ENCODE data around the gene R3HDM2. TPM values are rescaled to one million over a fixed set of nuclear protein-coding genes. Genes with fewer than 3 reads are reported as not detected.

Gene R3HDM2
- total RNA-seq, 1 donor from 2014 or later: 5.6 TPM

DNA sequence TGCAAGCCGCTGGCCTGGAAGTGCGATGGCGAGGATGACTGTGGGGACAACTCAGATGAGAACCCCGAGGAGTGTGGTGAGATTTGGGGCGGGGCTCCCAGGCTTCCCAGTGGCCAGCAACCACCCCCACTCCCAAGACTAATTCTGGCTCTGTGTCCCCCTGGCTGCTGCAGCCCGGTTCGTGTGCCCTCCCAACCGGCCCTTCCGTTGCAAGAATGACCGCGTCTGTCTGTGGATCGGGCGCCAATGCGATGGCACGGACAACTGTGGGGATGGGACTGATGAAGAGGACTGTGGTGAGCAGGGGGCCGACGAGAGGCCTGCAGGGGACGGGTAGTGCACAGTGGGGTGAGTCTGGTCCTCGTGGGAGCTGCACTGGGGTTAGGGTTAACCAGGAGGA lies 226.4 kb downstream of the R3HDM2 start:
- DNase-seq (ENCODE audit: low read depth in 2 of 2): no peak

DNA sequence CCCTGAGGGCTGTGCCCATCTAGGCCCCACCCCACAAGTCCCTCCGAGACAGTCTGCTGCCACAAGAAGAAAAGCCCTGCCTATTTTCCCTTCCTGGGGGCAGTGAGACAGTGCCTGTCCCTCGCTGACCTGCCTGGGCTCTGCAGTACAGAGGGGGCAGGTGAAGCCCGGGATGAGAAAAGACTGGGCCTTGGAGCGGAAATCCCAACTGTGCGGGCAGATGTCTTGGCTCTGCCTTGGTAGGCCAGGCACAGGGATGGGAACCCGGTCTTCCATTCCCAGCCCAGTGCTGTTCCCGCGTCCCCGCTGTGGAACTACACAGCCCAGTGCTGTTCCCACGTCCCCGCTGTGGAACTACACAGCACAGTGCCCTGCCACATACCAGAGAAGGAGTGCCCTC lies 227.1 kb downstream of the R3HDM2 start:
- no peak for DNase-seq (ENCODE audit: low read depth in 2 of 2)

Other genes with a start within 250 kb of the R3HDM2 start
- gene NXPH4, start 214.2 kb downstream of the R3HDM2 start, total RNA-seq: under 0.01 TPM in 1 of 2 replicates, not detected in the other
- gene SHMT2, start 201.3 kb downstream of the R3HDM2 start, total RNA-seq: 120 and 142 TPM in 2 replicates
- 0.22 and 0.40 TPM in 2 replicates for gene STAC3, start 179.9 kb downstream of the R3HDM2 start, total RNA-seq
- not detected in 2 replicates for gene INHBC, start 3.7 kb upstream of the R3HDM2 start, total RNA-seq
- not detected in 2 replicates for gene INHBE, start 24.3 kb upstream of the R3HDM2 start, total RNA-seq
- not detected in 2 replicates for gene GLI1, start 28.7 kb upstream of the R3HDM2 start, total RNA-seq
- under 0.01 TPM in 1 of 2 replicates, not detected in the other for gene ARHGAP9, start 48.8 kb upstream of the R3HDM2 start, total RNA-seq
- gene MARS1, start 57.0 kb upstream of the R3HDM2 start, total RNA-seq: 63.0 and 123 TPM in 2 replicates
- gene DDIT3, start 89.5 kb upstream of the R3HDM2 start, total RNA-seq: 4.6 and 12.5 TPM in 2 replicates
- gene MBD6, start 91.8 kb upstream of the R3HDM2 start, total RNA-seq: 2.8 and 6.9 TPM in 2 replicates
- gene DCTN2, start 116.1 kb upstream of the R3HDM2 start, total RNA-seq: 83.1 and 84.8 TPM in 2 replicates
- under 0.01 TPM in 2 replicates for gene KIF5A, start 119.0 kb upstream of the R3HDM2 start, total RNA-seq
- 8.9 and 11.5 TPM in 2 replicates for gene PIP4K2C, start 160.1 kb upstream of the R3HDM2 start, total RNA-seq
- gene DTX3, start 173.8 kb upstream of the R3HDM2 start, total RNA-seq: 2.0 and 4.2 TPM in 2 replicates
- gene ARHGEF25, start 180.4 kb upstream of the R3HDM2 start, total RNA-seq: 1.4 and 2.0 TPM in 2 replicates
- under 0.01 TPM in 1 of 2 replicates, not detected in the other for gene B4GALNT1, start 202.2 kb upstream of the R3HDM2 start, total RNA-seq

All from lung microvascular endothelial cell (primary cell).